Mammary epithelial cell (primary cell): ENCODE data around the gene OGFR.

Experiments used
- EZH2 ChIP-seq: IDR thresholded peaks from 2 replicates; pipeline ENCODE4 v1.6.1; 2012; ENCODE audit warnings: low read length, inconsistent platforms, borderline replicate concordance
- TF ChIP-seq, protein P1 (sequence below), 2 donors: IDR thresholded peaks in 1 of 2; conservative IDR thresholded peaks in 1 of 2; 2 replicates each; pipeline ENCODE4 v1.5.1; 2011 to 2012; ENCODE audit warnings: inconsistent platforms in 2 of 2, low read length in 2 of 2, mild to moderate bottlenecking in 2 of 2, control low read depth in 1 of 2, low read depth in 1 of 2; ENCODE audit not compliant: insufficient read depth in 1 of 2; ENCODE audit errors: extremely low read depth in 1 of 2

GRCh38 chr20:62838128-62838891, 33.7 kb downstream of the OGFR start:
- TF ChIP-seq, protein P1, sequence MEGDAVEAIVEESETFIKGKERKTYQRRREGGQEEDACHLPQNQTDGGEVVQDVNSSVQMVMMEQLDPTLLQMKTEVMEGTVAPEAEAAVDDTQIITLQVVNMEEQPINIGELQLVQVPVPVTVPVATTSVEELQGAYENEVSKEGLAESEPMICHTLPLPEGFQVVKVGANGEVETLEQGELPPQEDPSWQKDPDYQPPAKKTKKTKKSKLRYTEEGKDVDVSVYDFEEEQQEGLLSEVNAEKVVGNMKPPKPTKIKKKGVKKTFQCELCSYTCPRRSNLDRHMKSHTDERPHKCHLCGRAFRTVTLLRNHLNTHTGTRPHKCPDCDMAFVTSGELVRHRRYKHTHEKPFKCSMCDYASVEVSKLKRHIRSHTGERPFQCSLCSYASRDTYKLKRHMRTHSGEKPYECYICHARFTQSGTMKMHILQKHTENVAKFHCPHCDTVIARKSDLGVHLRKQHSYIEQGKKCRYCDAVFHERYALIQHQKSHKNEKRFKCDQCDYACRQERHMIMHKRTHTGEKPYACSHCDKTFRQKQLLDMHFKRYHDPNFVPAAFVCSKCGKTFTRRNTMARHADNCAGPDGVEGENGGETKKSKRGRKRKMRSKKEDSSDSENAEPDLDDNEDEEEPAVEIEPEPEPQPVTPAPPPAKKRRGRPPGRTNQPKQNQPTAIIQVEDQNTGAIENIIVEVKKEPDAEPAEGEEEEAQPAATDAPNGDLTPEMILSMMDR (conservative IDR thresholded peaks at IDR 0.05 in 1 of 2, IDR thresholded peaks at IDR 0.05 in 1 of 2; ENCODE audit: extremely low read depth in 1 of 2, insufficient read depth in 1 of 2, low read depth in 1 of 2, low read length in 2 of 2): no peak
- TF ChIP-seq EZH2: no peak
